ENCODE data around the gene KCNH5.

The KCNH5 gene

GRCh38 chr14:62734831-62735230 is 310.4 kb downstream of the KCNH5 start:
- DNase-seq = no peak

GRCh38 chr14:62722406-62722805 is 322.9 kb downstream of the KCNH5 start:
- no peak for DNase-seq

DNA sequence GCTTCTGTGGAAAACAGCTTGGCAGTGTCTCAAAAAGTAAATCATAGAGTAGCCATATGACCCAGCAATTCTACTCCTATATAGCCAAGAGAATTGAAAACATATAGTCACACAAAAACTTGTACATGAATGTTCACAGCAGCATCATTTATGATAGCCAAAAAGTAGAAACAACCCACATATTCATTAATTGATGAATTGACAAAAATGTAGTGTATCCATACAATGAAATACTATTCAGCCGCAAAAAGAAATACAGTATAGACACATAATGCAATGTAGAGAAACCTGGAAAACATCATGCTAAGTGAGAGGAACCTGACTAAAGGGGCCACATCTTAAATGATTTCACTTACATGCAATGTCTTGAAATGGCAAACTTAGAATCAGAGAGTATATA is 326.6 kb downstream of the KCNH5 start:
- no peak for DNase-seq

DNA sequence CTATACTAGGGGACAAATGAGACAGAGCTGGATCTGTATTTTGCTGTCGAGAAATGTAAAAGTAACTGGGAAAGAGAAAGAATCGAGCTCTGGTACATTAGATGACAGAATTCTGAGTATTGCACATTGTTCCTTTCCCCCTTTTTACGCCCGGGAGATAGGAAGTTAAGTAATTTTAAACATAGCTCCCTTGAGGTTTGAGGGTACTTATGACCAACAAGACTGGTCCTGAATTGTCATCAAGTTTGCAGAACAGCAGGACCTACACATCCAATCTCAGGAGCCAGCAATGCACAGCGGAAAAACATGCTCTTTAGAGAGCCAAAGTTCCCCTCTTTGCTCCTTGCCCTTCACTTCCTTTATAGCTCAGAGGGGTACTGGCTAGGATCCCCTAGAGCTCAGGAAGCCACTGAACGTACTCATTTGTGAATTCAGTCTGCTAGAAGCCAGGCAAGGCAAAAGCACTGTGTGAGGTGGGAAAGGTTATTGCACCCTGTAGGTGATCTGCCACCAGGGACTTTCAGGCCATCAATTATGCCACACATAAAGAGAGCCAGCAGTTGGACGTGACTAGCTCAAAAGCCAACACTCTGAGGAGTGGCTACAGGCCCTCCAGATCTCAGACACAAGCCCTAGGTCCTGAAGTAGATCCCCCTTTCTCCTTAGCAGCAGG is 333.8 kb downstream of the KCNH5 start:
- DNase-seq = no peak

DNA sequence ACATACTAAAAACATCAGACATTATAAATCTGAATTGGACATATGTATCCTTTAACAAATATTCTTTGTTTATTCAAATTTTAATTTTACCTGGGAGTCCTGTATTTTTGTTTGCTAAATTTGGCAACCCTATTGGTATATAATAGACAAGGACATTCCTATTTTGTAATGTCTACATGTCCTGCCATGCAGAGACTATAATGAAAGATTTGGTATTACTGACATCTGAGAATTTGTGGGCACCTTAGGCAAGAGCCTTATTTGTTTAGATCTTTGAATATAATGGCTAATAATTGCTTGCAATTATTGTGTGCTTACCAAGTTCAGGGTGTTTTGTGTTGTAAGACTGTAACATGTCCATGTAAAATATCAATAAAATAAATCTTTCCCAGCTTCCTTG is 334.4 kb downstream of the KCNH5 start:
- no peak for DNase-seq

- DNase-seq = no peak
Observed at GRCh38 chr14:62709773-62710172, 335.5 kb downstream of the KCNH5 start.

GRCh38 chr14:62706217-62706616 is 339.0 kb downstream of the KCNH5 start:
- no peak for DNase-seq

DNA sequence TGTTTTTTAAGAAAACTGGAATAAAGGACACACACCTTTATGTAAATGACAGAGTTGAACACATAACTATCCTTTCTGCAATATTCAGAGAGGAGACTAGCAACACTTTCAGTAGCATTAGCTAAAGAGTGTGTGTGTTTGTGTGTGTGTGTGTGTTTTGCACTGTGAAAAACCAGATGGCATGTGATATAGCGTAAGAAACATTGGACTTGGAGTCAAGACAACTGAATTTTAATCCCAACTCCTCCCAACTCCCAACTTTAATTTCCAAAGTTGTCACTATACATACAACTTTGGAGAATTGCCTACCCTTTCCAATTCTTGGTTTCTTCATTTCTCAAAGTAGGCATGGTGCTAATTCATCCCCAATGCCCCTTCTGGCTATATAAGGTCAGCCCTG is 347.8 kb downstream of the KCNH5 start:
- DNase-seq = no peak

DNA sequence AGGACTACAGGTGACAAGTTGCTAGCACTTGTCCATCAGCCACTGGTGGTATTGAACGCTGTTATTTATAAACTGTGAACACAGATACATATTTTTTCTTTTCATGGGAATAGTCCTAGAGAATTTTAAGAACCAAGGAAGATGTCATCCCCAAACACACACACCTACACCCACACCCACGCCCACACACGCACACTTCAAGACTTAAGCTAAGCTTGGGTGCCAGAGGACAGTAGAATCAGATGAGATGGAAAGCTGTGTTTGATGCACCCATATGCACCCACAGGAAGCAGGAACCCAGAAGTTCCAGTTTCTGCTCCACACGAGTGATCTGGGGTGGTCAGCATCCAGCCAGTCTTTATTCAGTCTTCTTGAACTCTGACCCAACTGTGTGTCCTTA is 348.3 kb downstream of the KCNH5 start:
- DNase-seq = no peak

DNA sequence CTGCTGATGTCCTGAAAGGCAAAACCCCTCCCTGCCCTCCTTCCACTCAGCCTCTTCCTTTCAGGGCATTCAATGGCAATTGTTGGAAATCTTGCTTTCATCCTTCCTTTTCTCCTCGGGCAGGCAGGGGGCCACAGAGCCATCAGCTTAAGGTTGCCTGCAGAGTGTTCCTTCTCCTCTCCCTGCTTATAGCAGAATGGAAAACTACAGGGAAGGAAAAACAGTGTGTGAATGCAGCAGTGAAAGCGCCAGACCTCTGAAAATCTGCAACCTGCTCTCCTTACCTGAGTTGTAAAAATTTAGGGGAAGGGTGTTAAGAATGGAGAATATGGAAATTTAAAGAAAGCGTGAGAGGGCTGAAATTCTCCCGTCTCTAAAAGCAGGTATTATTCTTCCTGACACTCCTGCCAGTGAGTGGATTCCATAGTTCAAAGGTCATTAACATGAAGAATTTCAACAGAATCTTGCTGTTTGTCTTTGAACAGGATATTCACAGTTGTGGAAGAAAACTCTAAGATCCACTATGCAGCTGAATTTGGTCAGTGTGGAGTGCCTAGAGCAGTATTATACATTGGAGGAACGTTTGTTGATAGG is 348.8 kb downstream of the KCNH5 start:
- DNase-seq = no peak

DNA sequence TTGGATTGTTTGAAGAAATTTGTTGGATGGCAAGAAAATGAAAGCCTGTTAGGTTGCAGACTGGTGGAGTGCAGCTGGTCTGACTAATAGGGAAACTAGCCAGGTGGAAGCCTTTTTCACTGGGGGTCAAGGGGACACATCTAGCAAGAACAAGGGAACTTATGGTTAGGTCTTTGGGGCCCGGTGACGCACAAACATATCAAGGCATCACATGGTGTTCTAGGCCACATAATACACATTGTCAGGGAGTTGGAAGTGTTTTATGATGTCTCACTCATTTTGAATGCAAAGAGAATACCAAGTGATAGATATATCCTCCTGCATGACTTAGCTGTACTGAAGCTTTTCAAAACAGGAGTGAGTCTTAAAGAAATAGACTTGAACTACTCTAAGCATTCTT is 351.2 kb downstream of the KCNH5 start:
- DNase-seq = no peak

DNA sequence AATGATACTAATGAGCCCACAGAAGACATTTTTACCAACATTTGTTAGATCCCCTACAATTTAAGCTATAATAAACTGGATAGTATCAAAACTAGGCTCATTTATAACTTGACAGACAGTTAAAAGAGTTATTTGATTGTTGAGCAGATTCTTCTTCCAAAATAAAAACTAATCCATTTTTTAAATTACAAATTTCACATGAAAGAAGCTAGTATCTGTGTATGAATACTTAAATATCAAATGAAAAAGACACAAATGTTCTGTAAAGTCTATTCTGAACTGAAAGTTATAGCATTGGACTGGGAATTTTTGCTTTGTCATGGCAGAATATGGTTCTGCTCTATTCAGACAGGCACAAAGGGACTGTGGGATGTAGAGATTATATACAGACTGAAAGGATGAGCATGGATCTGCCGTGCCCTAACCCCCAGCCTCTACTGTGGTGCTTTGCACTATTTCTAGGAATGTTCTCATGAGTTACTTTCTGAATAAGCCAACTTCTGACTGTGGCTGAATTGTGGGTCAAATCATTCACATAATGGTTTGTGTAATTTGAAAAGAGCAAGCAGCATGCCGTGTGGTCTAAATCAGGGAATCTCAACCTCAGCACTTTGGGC is 352.7 kb downstream of the KCNH5 start:
- no peak for DNase-seq

GRCh38 chr14:62691647-62692489 is 353.4 kb downstream of the KCNH5 start:
- no peak for DNase-seq

GRCh38 chr14:62689733-62690132 is 355.5 kb downstream of the KCNH5 start:
- DNase-seq = no peak

DNA sequence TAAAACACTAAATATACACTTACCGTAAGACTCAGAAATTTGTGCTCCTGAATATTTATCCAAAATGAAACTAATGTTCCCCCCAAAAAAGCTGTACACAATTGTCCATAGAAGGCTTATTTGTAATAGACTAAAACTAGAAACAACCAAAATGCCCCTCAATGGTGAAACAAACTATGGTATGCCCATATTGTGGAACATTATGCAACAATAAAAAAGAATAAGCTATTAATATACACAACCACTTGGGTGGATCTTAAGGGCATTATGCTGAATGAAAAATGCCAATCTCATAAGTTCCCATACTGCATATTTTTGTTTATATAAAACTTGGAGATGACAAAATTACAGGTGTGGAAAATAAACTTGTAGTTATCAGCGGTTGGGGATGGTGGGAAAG is 357.4 kb downstream of the KCNH5 start:
- DNase-seq = no peak

DNA sequence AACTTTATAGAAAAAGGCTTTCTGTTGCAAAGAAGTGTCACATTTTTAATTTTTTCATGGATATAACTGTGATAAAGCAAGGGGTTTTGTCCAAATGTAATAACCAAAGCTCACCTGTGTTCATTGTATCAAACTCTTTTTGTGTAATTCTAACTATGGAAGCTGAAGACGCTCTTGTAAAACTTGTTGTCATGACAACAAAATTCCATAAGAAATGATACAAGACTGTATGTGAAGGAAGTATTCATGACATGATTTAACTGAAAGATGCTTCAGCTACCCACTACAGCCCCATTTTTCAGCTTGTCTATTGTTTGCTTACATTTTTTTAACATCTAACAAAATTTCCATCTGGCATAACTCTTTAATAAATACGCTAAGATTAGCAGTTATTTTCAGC is 360.9 kb downstream of the KCNH5 start:
- no peak for DNase-seq

DNA sequence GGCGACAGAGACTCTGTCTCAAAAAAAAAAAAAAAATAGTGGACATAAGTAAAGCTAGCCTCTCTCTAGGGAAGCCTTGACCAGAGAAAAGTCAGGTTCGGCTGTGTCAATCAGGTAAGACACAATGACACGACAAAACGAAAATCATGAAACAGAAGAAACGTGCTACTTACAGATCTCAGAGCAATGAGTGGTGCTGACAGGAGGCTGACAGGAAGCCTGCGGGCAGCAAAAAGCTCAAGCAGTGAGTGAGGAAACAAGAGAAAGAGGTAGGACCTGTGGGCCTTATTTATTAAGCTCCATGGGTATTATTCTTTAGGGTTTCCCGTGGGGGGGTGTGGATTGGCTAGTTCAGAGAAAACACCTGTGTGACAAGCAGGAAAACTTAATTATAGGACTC is 363.1 kb downstream of the KCNH5 start:
- DNase-seq = no peak

DNA sequence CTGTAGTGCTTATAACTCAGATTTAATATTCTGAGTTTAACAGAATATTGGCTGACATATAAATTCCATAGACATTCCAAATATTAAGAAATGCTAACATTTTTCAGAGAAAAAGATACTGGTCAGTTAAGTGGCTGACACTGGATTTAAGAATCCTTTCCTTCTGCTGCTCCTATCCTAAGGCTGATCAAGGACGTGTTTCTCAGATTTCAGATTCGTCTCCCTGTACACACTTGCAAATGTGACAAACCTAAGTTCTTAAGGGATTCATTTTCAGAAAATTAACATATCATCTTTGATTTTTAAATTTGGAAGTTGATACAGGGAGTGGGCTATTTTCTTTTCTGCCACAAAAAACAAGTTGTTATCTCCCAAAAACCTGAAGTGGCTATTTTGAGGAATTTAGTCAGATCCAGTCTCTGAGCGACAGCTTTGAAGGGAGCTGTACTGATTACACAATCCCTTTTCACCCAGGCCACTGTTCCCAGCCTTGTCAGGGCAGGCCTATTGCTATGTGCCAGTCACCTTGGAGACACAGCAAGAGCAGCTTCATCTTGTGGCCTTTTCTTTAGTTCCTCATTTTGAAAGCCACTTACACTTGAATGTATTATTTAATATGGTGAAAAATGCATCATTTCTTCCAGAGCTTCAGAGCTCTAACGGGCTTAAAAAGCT is 370.6 kb downstream of the KCNH5 start:
- no peak for DNase-seq

- DNase-seq = no peak
Observed at GRCh38 chr14:62673014-62673755, 372.1 kb downstream of the KCNH5 start.

GRCh38 chr14:62670526-62670925 is 374.7 kb downstream of the KCNH5 start:
- no peak for DNase-seq

GRCh38 chr14:62667421-62667914 is 377.8 kb downstream of the KCNH5 start:
- no peak for DNase-seq

GRCh38 chr14:62665286-62665685 is 380.0 kb downstream of the KCNH5 start:
- DNase-seq = no peak
